Right lobe of liver (tissue), 6 donors: ENCODE data around the gene SPANXN2. TPM values are rescaled to one million over a fixed set of nuclear protein-coding genes. Genes with fewer than 3 reads are reported as not detected.
"Not testable (repeated sequence)": the region's sequence is repeated elsewhere in the genome, so short reads cannot be mapped to it uniquely, and the experiment has no call there.

Experiments
- ATAC-seq, 4 donors: fragments of 200-7000 bp; cut with Tn5 transposase; one replicate each; pipeline ENCODE4 v1.9.1; 2020; ENCODE audit warnings: mild to moderate bottlenecking in 4 of 4, moderate library complexity in 4 of 4
- DNase-seq, 3 donors: peaks; one replicate each; pipeline ENCODE4 v3.0.0-alpha.2; 2020
- H3K27ac ChIP-seq, 3 donors: fragments of 200-600 bp; one replicate each; pipeline ENCODE4 v1.8.0; 2022
- H3K27me3 ChIP-seq, 2 donors: fragments of 200-600 bp; one replicate each; pipeline ENCODE4 v1.8.0; 2022
- H3K36me3 ChIP-seq, 4 donors: fragments of 200-600 bp; sonication (generic) in 1 of 4; one replicate each; pipeline versions ENCODE4 v1.5.1 to v1.8.0; 2017 to 2022; ENCODE audit warnings: control low read depth in 1 of 4
- H3K4me1 ChIP-seq, 4 donors: fragments of 200-600 bp; sonication (generic) in 1 of 4; one replicate each; pipeline versions ENCODE4 v1.5.1 to v1.8.0; 2017 to 2022; ENCODE audit warnings: control low read depth in 1 of 4
- H3K4me3 ChIP-seq, 3 donors: fragments of 200-600 bp; one replicate each; pipeline ENCODE4 v1.8.0; 2022
- H3K9me3 ChIP-seq, 4 donors: fragments of 200-600 bp; sonication (generic) in 1 of 4; one replicate each; pipeline versions ENCODE4 v1.5.1 to v1.8.0; 2017 to 2022; ENCODE audit warnings: control low read depth in 1 of 4
- POLR2A ChIP-seq: fragments of 450-650 bp; IDR thresholded peaks from one replicate; pipeline ENCODE4 v1.6.1; 2017; ENCODE audit warnings: antibody characterized with exemption, mild to moderate bottlenecking
- WGBS: methylation state at CpG from one replicate; pipeline ENCODE4 v1.1.6; 2018; ENCODE audit warnings: low coverage, low lambda C conversion rate; ENCODE audit not compliant: insufficient coverage; ENCODE audit errors: missing lambda C conversion rate; 5-methylcytosine and 5-hydroxymethylcytosine counted together
- intact Hi-C, 2 donors: fragments of 100-400 bp; cut with DNase I; formaldehyde crosslinking; loops; one replicate each; pipeline versions ENCODE4 v1.11.2 to v1.14.1; 2022
- long read RNA-seq: library from polyadenylated mRNA; unstranded; transcript quantifications from one replicate; pipeline ENCODE4 v2.0.0, GENCODE V29; 2019
- total RNA-seq, 6 experiments: library from RNA; depleted of rRNA in 2 of 6; stranded (reverse); fragments of >200 nt in 2 of 6; fragmentation: NEBNext Ultra II Directional in 3 of 6; extraction: Animal tissue kit (Norgen Biotek cat#: 25700) in 3 of 6; gene quantifications; one replicate each; pipeline versions ENCODE4 v1.1.0 to v1.2.4, GENCODE V29; 2016 to 2023
- TF ChIP-seq, protein P1 (sequence below), 4 donors: fragments of 200-600 bp in 3 of 4; fragments of 450-650 bp in 1 of 4; IDR thresholded peaks; one replicate each; pipeline versions ENCODE4 v1.5.1 to v1.8.0; 2016 to 2022; ENCODE audit warnings: antibody characterized with exemption in 4 of 4, mild to moderate bottlenecking in 2 of 4
- donor health status: DM: no; HTN: yes; CAD: no.
- donor health status: DM: no; HTN: no; CAD: no.
- donor health status: DM: no; HTN: no; CAD: no.
- donor health status: DM: no; HTN: yes; CAD: no.
- donor health status: DM: no; HTN: yes; CAD: no.

SPANXN2 gene, protein sequence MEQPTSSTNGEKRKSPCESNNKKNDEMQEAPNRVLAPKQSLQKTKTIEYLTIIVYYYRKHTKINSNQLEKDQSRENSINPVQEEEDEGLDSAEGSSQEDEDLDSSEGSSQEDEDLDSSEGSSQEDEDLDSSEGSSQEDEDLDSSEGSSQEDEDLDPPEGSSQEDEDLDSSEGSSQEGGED
- not detected for total RNA-seq
- long read RNA-seq, result 0 reads

DNA sequence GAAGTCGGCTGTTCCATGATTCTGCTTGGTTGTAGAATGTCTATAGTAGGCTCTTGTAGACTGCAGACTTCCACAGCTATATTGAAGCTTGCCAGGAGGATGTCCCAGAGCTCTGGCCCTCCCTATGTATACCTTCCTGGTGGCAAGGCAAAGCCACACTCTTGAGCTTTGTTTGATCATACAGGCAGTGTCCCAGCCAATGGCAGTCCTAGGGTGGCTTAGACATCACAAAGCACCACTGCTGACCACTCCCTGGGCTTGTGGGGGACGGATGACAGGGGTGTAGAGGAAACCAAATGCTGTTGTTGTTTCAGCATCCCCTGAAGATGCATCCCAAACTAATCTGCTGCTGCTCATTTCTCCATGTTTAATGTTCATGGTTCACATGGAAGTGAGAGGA lies at the start of gene SPANXN2:
SPANXN2 (minus strand) TSS at position 101 of the 400 bp plus-strand sequence; CDS start at position 17, 84 bp downstream.
- H3K9me3 ChIP-seq, H3K36me3 ChIP-seq, H3K4me1 ChIP-seq, DNase-seq, H3K27me3 ChIP-seq, intact Hi-C loops, ATAC-seq, H3K4me3 ChIP-seq, H3K27ac ChIP-seq: not testable (repeated sequence)
- 20% methylated on average over 2 of the region's 2 CpGs for WGBS

DNA sequence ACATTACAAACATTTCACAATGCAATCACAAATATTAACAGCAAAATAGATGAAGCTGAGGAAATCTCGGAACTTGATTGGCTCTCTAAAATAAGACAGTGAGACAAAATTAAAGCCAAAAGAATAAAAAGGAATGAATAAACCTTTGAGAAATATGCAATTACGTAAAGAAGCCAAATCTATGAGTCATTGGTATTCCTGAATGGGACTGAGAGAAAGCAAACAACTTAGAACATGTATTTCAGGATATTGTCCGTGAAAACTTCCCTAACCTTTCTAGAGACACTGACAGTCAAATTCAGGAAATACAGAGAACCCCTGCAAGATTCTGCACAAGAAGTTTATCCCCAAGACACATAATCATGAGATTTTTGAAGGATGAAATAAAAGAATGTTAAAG lies 48.4 kb upstream of the SPANXN2 start:
- Histone ChIP-seq H3K9me3 (no peaks in the 10 kb centered on the region), H3K27ac (no peak overlapping the region), H3K36me3 (no peaks in the 10 kb centered on the region), H3K4me3 (no peak overlapping the region), H3K4me1 (no peaks in the 10 kb centered on the region), H3K27me3 (no peaks in the 10 kb centered on the region)
- TF ChIP-seq, protein P1, sequence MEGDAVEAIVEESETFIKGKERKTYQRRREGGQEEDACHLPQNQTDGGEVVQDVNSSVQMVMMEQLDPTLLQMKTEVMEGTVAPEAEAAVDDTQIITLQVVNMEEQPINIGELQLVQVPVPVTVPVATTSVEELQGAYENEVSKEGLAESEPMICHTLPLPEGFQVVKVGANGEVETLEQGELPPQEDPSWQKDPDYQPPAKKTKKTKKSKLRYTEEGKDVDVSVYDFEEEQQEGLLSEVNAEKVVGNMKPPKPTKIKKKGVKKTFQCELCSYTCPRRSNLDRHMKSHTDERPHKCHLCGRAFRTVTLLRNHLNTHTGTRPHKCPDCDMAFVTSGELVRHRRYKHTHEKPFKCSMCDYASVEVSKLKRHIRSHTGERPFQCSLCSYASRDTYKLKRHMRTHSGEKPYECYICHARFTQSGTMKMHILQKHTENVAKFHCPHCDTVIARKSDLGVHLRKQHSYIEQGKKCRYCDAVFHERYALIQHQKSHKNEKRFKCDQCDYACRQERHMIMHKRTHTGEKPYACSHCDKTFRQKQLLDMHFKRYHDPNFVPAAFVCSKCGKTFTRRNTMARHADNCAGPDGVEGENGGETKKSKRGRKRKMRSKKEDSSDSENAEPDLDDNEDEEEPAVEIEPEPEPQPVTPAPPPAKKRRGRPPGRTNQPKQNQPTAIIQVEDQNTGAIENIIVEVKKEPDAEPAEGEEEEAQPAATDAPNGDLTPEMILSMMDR (IDR thresholded peaks at IDR 0.05), result no peak
- TF ChIP-seq POLR2A, result no peak
- intact Hi-C loops, result no loop called here
- 33% methylated on average over 3 of the region's 3 CpGs for WGBS
- ATAC-seq, result no peak
- DNase-seq, result no peak

DNA sequence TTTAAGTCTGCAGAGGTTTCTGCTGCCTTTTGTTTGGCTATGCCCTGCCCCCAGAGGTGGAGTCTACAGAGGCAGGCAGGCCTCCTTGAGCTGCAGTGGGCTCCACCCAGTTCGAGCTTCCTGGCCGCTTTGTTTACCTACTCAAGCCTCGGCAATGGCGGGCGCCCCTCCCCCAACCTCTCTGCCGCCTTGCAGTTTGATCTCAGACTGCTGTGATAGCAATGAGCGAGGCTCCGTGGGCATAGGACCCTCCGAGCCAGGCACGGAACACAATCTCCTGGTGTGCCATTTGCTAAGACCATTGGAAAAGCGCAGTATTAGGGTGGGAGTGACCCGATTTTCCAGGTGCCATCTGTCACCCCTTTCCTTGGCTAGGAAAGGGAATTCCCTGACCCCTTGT lies 47.2 kb upstream of the SPANXN2 start:
- H3K4me3 ChIP-seq, H3K9me3 ChIP-seq, ATAC-seq, H3K4me1 ChIP-seq, H3K27ac ChIP-seq, DNase-seq, intact Hi-C loops, H3K27me3 ChIP-seq, H3K36me3 ChIP-seq: not testable (repeated sequence)
- WGBS, result 79% methylated on average over 6 of the region's 12 CpGs

DNA sequence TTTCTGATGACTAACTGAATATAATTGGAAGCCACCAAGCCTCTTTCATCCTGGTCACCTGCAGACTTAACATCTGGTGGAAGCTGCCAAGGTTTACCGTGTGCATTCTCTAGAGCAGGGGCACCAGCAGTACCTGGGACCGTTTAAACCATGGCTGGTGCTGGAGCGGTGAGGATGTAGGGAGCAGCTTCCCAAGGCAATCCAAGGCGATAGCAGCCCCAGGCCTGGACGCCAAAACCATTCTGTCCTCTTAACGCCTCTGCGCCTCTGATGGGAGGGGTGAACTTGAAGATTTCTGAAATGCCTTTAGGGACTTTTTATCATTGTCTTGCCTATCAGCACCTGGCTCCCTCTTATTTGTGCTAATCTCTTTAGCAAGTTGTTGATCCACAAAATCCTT lies 37.3 kb upstream of the SPANXN2 start:
- H3K9me3 ChIP-seq, result no peaks in the 10 kb centered on the region
- ATAC-seq (no peak), DNase-seq (no peak)
- no peak overlapping the region for H3K27ac ChIP-seq
- H3K4me1 ChIP-seq, result no peaks in the 10 kb centered on the region
- WGBS, result 61% methylated on average over 5 of the region's 7 CpGs
- intact Hi-C loops, result no loop called here
- no peak for TF ChIP-seq POLR2A
- TF ChIP-seq, protein P1 (IDR thresholded peaks at IDR 0.05), result no peak
- H3K36me3 ChIP-seq, result no peaks in the 10 kb centered on the region
- no peak overlapping the region for H3K4me3 ChIP-seq
- no peaks in the 10 kb centered on the region for H3K27me3 ChIP-seq

DNA sequence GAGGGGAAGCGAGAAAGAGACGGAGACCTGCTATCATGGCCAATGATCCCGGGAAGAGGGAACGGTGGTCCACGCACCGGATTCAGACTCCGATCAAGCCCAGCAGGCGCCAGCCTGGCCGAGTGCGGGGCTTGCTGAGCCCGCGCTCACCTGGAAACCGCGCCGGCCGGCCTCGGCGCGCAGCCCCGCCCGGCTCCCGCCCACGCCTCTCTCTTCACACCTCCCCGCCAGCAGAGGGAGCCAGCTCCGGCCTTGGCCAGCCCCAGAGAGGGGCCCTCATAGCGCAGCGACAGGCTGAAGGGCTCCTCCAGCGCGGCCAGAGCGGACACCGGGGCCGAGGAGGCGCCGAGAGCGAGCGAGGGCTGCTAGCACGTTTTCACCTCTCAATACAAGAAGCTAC lies 36.8 kb upstream of the SPANXN2 start:
- no peak for TF ChIP-seq POLR2A
- TF ChIP-seq, protein P1 (IDR thresholded peaks at IDR 0.05), result no peak
- Histone ChIP-seq H3K27me3 (no peaks in the 10 kb centered on the region), H3K27ac (no peak overlapping the region), H3K4me1 (no peaks in the 10 kb centered on the region), H3K36me3 (no peaks in the 10 kb centered on the region), H3K4me3 (no peak overlapping the region), H3K9me3 (no peaks in the 10 kb centered on the region)
- 70% methylated on average over 3 of the region's 37 CpGs for WGBS
- no peak for DNase-seq
- ATAC-seq, result no peak
- intact Hi-C loops, result no loop called here

DNA sequence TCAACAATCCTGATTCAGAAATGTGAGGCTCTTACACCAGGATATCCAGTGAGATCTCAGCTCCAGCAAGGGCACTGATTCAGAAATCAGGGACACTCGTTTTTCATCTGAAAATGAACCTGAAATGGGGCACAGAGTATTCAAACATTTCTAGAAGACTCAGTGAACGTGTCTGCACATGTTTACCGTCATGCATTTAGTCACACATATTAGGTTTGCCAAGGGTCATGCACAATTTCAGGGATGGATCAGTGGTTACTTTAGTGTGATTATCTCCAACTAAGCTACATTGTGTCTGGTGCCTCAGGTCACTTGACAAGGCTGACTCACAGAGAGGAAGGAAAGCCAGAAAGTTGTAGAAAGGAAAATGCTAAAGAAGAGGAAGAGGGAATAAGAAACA lies 33.6 kb upstream of the SPANXN2 start:
- H3K9me3 ChIP-seq, result no peaks in the 10 kb centered on the region
- no peaks in the 10 kb centered on the region for H3K36me3 ChIP-seq
- TF ChIP-seq POLR2A, result no peak
- TF ChIP-seq, protein P1 (IDR thresholded peaks at IDR 0.05), result no peak
- H3K27ac ChIP-seq, result no peak overlapping the region
- intact Hi-C loops, result no loop called here
- no peak overlapping the region for H3K4me3 ChIP-seq
- ATAC-seq (no peak), DNase-seq (no peak)
- WGBS, result 26% methylated on average over 3 of the region's 3 CpGs
- no peaks in the 10 kb centered on the region for H3K27me3 ChIP-seq
- H3K4me1 ChIP-seq, result no peaks in the 10 kb centered on the region
